Measurements from ENCODE around the gene FLAD1.
A peak's percentile ranks its signal among the peaks of the same experiment; 100 is the strongest.

Gene FLAD1

GRCh38 chr1:154952664-154953063 lies 30.5 kb upstream of the FLAD1 start:
- DNase-seq: no peak

- DNase-seq: no peak
Measured at GRCh38 chr1:154953611-154954038, 29.5 kb upstream of the FLAD1 start.

- no peak for DNase-seq
Measured at GRCh38 chr1:154954541-154954940, 28.6 kb upstream of the FLAD1 start.

DNA sequence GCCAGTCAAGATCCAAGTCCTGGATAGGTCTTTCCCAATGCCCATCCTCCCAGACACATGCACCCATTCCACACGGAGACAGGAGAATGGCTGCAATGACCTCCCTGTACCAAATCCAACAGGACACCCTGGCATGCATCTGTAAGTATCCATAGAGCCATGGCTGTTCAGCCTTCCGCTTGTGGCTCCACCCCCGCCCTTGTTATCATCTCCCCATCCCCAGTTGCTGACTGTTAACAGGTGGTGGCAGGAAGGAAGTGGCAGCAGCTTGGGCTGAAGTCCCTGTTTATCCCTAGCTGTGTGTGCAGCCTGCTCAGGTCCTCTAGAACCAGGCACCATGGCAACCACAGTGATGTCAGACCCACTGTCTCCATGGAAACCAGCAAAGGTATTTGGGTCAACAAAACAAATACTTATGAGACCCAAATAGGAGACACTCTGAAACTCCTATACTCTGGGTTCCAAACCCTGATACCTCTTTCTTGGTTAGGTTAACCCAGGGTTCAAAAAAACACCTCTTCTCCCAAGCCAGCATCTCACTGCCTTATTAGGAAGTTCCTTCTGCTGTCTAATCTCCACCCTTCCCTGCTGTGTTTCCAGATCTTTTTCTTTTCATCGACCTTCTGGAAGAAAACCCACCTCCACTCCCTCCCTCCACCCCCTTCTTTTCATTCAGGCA lies 28.0 kb upstream of the FLAD1 start:
- DNase-seq: peak; percentile 28 to 83 (median 68)

- DNase-seq: peak; percentile 43 to 63 (median 50)
Measured at GRCh38 chr1:154955718-154956543, 27.2 kb upstream of the FLAD1 start, which contains the start of gene PBXIP1. PBXIP1 (minus strand) TSS chr1:154956099; CDS start chr1:154953721, 2,378 bp downstream.

GRCh38 chr1:154956544-154956941 lies 26.6 kb upstream of the FLAD1 start:
- DNase-seq: no peak

- DNase-seq: no peak
Measured at GRCh38 chr1:154957091-154957657, 26.0 kb upstream of the FLAD1 start.

- DNase-seq: no peak
Measured at GRCh38 chr1:154958036-154958435, 25.1 kb upstream of the FLAD1 start.

- DNase-seq: no peak
Measured at GRCh38 chr1:154958681-154959425, 24.3 kb upstream of the FLAD1 start.

- no peak for DNase-seq
Measured at GRCh38 chr1:154959426-154959780, 23.7 kb upstream of the FLAD1 start.

GRCh38 chr1:154960446-154961136 lies 22.6 kb upstream of the FLAD1 start:
- DNase-seq: no peak

DNA sequence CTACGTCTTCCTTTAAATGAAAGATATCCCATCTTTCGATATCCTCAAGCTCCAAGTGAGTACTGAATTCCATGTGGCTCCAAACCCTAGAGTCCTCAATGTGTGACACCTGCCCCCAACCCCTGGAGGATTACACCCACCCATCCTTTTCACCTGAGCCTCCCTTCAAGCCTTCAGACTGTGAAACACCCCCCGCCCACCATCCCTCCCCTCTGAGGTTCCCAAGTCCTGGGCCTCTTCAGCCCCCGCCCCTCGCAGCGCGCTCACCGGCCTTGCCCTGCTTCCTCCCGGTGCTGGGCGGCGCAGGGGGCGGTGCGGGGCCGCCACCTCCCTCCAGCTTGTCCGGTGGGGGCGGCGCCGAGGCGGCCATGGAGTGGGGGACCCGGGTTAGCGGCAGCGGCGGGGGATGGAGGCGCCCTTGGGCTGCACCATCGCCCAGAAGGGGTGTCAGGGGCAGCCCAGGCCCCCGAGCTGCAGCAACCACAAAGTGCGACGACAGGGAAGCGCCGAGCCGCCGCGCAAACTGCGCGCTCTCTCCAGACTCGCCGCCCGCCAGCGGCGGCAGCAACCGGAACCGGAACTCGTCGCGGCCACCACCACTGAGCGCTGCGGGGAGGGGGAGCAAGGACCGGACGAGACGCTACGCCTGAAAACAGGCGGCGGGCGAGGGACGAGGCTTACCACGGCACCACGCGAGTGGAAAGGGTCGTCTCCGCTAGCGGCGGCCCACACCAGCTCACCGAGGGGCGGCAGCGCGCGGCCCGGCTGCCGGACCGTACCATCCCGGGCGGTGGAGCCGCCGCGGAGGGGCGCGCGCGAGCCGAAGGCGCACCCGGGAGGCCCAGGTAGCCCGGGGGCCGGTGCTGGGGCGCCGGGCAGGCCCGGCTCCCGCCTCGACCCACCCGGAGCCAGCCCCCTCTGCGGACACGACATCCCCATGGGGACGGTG lies 21.7 kb upstream of the FLAD1 start, which contains the start of gene PYGO2:
PYGO2 (minus strand) TSS at position 576 of the 949 bp plus-strand sequence; CDS start at position 370, 206 bp downstream.
- peak; percentile 67 to 72 (median 70) for DNase-seq

GRCh38 chr1:154962156-154962749 lies 20.9 kb upstream of the FLAD1 start:
- no peak for DNase-seq

- DNase-seq: no peak
Measured at GRCh38 chr1:154962795-154963330, 20.3 kb upstream of the FLAD1 start.

DNA sequence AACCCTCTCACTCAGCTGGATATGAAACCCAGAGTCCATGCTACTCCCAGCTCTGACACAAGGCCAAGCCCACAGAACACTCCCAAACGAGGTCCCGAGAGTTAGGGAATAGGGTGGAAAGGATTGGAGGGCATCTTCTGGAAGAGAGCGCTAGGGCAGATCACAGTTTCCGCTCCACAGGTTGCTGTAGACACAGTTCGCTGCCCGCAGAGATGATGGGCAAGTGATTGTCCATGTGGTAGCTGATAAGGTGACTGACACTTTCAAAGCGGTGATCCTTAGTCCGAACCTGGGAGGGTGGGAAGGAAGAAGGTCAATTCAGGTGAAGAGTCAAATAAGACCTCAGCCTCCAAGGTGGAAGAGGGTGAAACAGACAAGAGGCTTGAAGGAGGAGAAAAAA lies 19.5 kb upstream of the FLAD1 start:
- no peak for DNase-seq

GRCh38 chr1:154964359-154964758 lies 18.8 kb upstream of the FLAD1 start:
- no peak for DNase-seq

DNA sequence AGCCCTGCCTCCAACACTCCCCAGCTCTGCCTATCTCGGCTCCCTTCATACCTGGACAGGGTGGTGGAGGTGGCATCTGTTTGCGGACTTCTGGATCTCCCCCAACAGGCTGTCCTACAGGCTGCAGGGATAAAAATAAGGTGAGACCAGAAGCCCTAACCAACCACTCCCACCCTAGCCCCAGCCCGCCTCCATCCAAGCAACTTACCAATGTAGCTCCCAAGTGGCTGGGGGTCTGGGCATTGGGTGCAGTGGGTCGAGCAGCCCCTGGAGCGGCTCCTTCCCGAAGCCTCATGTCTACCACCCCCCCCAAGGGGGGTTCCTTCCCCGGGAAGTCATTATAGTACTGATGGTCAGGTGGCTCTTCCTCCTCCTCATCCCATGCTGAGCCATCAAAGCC lies 17.0 kb upstream of the FLAD1 start:
- no peak for DNase-seq

- no peak for DNase-seq
Measured at GRCh38 chr1:154967331-154967950, 15.7 kb upstream of the FLAD1 start.

- DNase-seq: no peak
Measured at GRCh38 chr1:154968731-154969130, 14.4 kb upstream of the FLAD1 start.

DNA sequence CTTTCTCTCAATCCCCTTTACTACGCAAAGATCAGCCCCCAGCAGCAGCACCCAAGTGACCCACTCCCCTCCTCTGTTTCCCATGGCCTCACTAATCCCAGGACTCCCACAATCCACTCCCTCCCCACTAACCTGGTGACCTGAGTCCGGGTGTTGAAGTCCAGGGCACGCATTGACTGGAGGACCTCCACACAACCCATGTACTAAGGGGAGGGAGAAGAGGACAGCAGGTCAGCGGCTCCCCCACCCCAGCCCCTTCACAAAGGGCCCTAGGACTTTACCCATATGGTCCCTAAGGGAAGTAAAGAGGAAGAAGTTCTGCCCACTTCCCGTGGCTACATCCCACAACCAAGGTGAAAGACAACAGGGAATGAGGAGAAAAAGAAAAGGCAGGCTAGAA lies 13.9 kb upstream of the FLAD1 start:
- DNase-seq: no peak

Measured in activated CD4-positive, CD25-positive, alpha-beta regulatory T cell (primary cell).